Mesenchymal stem cell (in vitro differentiated cells and primary cell): ENCODE data around the gene POLR3H.

Experiments used
- DNase-seq: peaks from one replicate; pipeline ENCODE4 v3.0.0-alpha.2; 2013
- H2AFZ ChIP-seq: one replicate; pipeline ENCODE4 v1.6.1; 2013; ENCODE audit warnings: low read depth, mild to moderate bottlenecking, control low read depth, inconsistent platforms, low read length, moderate library complexity
- H2AK5ac ChIP-seq: 2 replicates; pipeline ENCODE4 v1.6.1; 2013; ENCODE audit warnings: low read length, moderate library complexity, mild to moderate bottlenecking, inconsistent platforms; ENCODE audit not compliant: severe bottlenecking
- H2BK120ac ChIP-seq: one replicate; pipeline ENCODE4 v1.6.1; 2013; ENCODE audit warnings: low read depth, mild to moderate bottlenecking, inconsistent platforms, low read length, moderate library complexity
- H2BK12ac ChIP-seq, 2 experiments: one replicate each; pipeline ENCODE4 v1.6.1; 2013; ENCODE audit warnings: inconsistent platforms in 2 of 2, low read length in 2 of 2, mild to moderate bottlenecking in 2 of 2, moderate library complexity in 2 of 2, control low read depth in 1 of 2
- H2BK15ac ChIP-seq: one replicate; pipeline ENCODE4 v1.6.1; 2013; ENCODE audit warnings: mild to moderate bottlenecking, low read depth, inconsistent platforms; ENCODE audit not compliant: poor library complexity, severe bottlenecking
- H2BK5ac ChIP-seq: 2 replicates; pipeline ENCODE4 v1.6.1; 2013; ENCODE audit warnings: low read depth, mild to moderate bottlenecking, low read length, control low read depth, inconsistent platforms; ENCODE audit not compliant: poor library complexity, severe bottlenecking
- H3K14ac ChIP-seq, 2 experiments: one replicate each; pipeline ENCODE4 v1.6.1; 2013; ENCODE audit warnings: inconsistent platforms in 2 of 2, low read length in 2 of 2, control low read depth in 1 of 2, mild to moderate bottlenecking in 1 of 2, moderate library complexity in 1 of 2
- H3K18ac ChIP-seq, 2 experiments: one replicate each; pipeline ENCODE4 v1.6.1; 2013; ENCODE audit warnings: inconsistent platforms in 2 of 2, low read length in 2 of 2, control low read depth in 1 of 2, low read depth in 1 of 2, mild to moderate bottlenecking in 1 of 2
- H3K23ac ChIP-seq, 2 experiments: one replicate each; pipeline ENCODE4 v1.6.1; 2013; ENCODE audit warnings: inconsistent platforms in 2 of 2, low read length in 2 of 2, mild to moderate bottlenecking in 2 of 2, moderate library complexity in 2 of 2, control low read depth in 1 of 2
- H3K27ac ChIP-seq: 2 replicates; pipeline ENCODE4 v1.5.1; 2013; ENCODE audit warnings: mild to moderate bottlenecking, moderate library complexity, low read length, control low read depth, inconsistent platforms; ENCODE audit not compliant: poor library complexity, severe bottlenecking
- H3K27me3 ChIP-seq, 2 experiments: 2 replicates each; pipeline versions ENCODE4 v1.6.1 to v1.7.0; 2013; ENCODE audit warnings: low read length in 2 of 2, mild to moderate bottlenecking in 2 of 2, moderate library complexity in 2 of 2, control low read depth in 1 of 2, inconsistent platforms in 1 of 2; ENCODE audit not compliant: control insufficient read depth in 1 of 2, insufficient read depth in 1 of 2
- H3K36me3 ChIP-seq, 2 experiments: 2 replicates each; pipeline versions ENCODE4 v1.6.1 to v1.7.0; 2013; ENCODE audit warnings: low read length in 2 of 2, control low read depth in 1 of 2, inconsistent platforms in 1 of 2, low read depth in 1 of 2, mild to moderate bottlenecking in 1 of 2; ENCODE audit not compliant: insufficient read depth in 2 of 2, control insufficient read depth in 1 of 2
- H3K4ac ChIP-seq, 2 experiments: one replicate each; pipeline ENCODE4 v1.6.1; 2013; ENCODE audit warnings: inconsistent platforms in 2 of 2, low read length in 2 of 2, mild to moderate bottlenecking in 2 of 2, moderate library complexity in 2 of 2, control low read depth in 1 of 2, low read depth in 1 of 2
- H3K4me1 ChIP-seq: 2 replicates; pipeline ENCODE4 v1.6.1; 2013; ENCODE audit warnings: low read depth, low read length, control low read depth; ENCODE audit not compliant: control insufficient read depth, insufficient read depth
- H3K4me2 ChIP-seq: 2 replicates; pipeline ENCODE4 v1.6.1; 2013; ENCODE audit warnings: low read length, mild to moderate bottlenecking, inconsistent platforms; ENCODE audit not compliant: poor library complexity, severe bottlenecking
- H3K4me3 ChIP-seq, 2 experiments: 2 replicates each; pipeline versions ENCODE4 v1.5.1 to v1.7.0; 2013; ENCODE audit warnings: low read length in 2 of 2, mild to moderate bottlenecking in 2 of 2, control low read depth in 1 of 2, low read depth in 1 of 2; ENCODE audit not compliant: insufficient read depth in 1 of 2
- H3K79me1 ChIP-seq: replicated peaks from 2 replicates; pipeline ENCODE4 v1.6.1; 2013; ENCODE audit warnings: mild to moderate bottlenecking, control low read depth, low read length, inconsistent platforms; ENCODE audit not compliant: poor library complexity, severe bottlenecking
- H3K9ac ChIP-seq: 2 replicates; pipeline ENCODE4 v1.7.0; 2013; ENCODE audit warnings: mild to moderate bottlenecking, low read length, moderate library complexity
- H3K9me3 ChIP-seq: 2 replicates; pipeline ENCODE4 v1.7.0; 2013; ENCODE audit warnings: mild to moderate bottlenecking, low read length; ENCODE audit not compliant: control insufficient read depth
- H4K8ac ChIP-seq: one replicate; pipeline ENCODE4 v1.6.1; 2013; ENCODE audit warnings: inconsistent platforms, mild to moderate bottlenecking, low read length, moderate library complexity
- H4K91ac ChIP-seq: one replicate; pipeline ENCODE4 v1.6.1; 2013; ENCODE audit warnings: mild to moderate bottlenecking, low read length, inconsistent platforms
- WGBS: methylation state at CpG from one replicate; pipeline ENCODE4 v1.1.7; 2013; ENCODE audit warnings: mixed read lengths; 5-methylcytosine and 5-hydroxymethylcytosine counted together

The POLR3H gene

DNA sequence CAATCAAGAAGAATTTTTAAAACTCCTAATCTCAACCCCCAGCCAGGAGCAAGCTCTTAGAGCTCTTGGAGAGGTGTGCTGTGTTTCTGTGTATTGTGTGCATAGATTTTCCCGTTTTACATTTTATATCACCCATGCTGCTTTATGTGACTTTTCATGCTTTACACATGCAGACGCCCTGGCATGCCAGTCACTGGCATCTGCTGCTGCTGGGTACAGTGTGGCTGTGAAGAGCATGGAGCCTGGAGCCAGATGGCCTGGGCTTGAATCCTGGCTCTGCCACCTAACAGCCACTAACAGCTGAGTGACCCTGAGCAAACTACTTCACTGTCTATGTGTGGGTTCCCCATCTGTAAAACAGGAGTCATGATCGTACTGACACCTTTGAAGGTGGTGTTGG is 23.1 kb downstream of the POLR3H start:
- 87% methylated on average over 2 of the region's 3 CpGs for WGBS
- Histone ChIP-seq H3K4me2 (no peak overlapping the region), H3K4me3 (no peak overlapping the region), H3K18ac (no peak overlapping the region), H3K4ac (no peak overlapping the region), H2BK12ac (no peak overlapping the region), H3K27me3 (no peaks in the 10 kb centered on the region), H3K23ac (no peak overlapping the region), H2BK5ac (no peak overlapping the region), H4K91ac (no peak overlapping the region), H3K9ac (no peak overlapping the region), H3K79me1 (peaks cover 15% of the 10 kb centered on the region), H2BK15ac (no peak overlapping the region), H2AFZ (no peak overlapping the region), H3K9me3 (no peaks in the 10 kb centered on the region), H4K8ac (no peak overlapping the region), H3K4me1 (peaks cover 30% of the 10 kb centered on the region), H2BK120ac (no peak overlapping the region), H3K27ac (no peak overlapping the region), H3K14ac (no peak overlapping the region), H3K36me3 (peaks cover 62 to 67% of the 10 kb centered on the region in 2 experiments), H2AK5ac (no peak overlapping the region)
- no peak for DNase-seq

- WGBS: 90% methylated on average over 7 of the region's 7 CpGs
Measured at GRCh38 chr22:41518048-41518347, 26.3 kb downstream of the POLR3H start.

GRCh38 chr22:41517172-41518047 is 26.9 kb downstream of the POLR3H start:
- Histone ChIP-seq H2BK15ac (no peak overlapping the region), H4K91ac (no peak overlapping the region), H3K27me3 (no peaks in the 10 kb centered on the region), H3K4me1 (peaks cover 20% of the 10 kb centered on the region), H3K4me3 (no peak overlapping the region), H3K23ac (no peak overlapping the region), H2AK5ac (no peak overlapping the region), H3K4ac (peak overlapping the region in 1 of 2 experiments; percentile 7), H2BK12ac (peak overlapping the region in 1 of 2 experiments; percentile 64), H3K14ac (no peak overlapping the region), H3K18ac (no peak overlapping the region), H3K36me3 (peaks cover 57 to 63% of the 10 kb centered on the region in 2 experiments), H3K9ac (peak overlapping the region; percentile 12), H2BK5ac (no peak overlapping the region), H3K9me3 (no peaks in the 10 kb centered on the region), H2BK120ac (no peak overlapping the region), H3K4me2 (no peak overlapping the region), H4K8ac (no peak overlapping the region), H3K79me1 (peaks cover 25% of the 10 kb centered on the region), H2AFZ (no peak overlapping the region), H3K27ac (no peak overlapping the region)
- 70% methylated on average over 22 of the region's 22 CpGs for WGBS
- peak; percentile 59 for DNase-seq

More at GRCh38 chr22:41518048-41518347, 26.3 kb downstream of the POLR3H start:
- Histone ChIP-seq H3K23ac (no peak overlapping the region), H2BK15ac (no peak overlapping the region), H4K91ac (no peak overlapping the region), H3K9me3 (no peaks in the 10 kb centered on the region), H4K8ac (no peak overlapping the region), H2BK5ac (no peak overlapping the region), H2AK5ac (peak overlapping the region; percentile 0), H3K14ac (no peak overlapping the region), H2BK120ac (no peak overlapping the region), H3K4me1 (peaks cover 17% of the 10 kb centered on the region), H3K27me3 (no peaks in the 10 kb centered on the region), H2BK12ac (no peak overlapping the region), H3K9ac (no peak overlapping the region), H3K4me3 (no peak overlapping the region), H3K4me2 (no peak overlapping the region), H3K27ac (no peak overlapping the region), H3K36me3 (peaks cover 60 to 64% of the 10 kb centered on the region in 2 experiments), H3K79me1 (peaks cover 25% of the 10 kb centered on the region), H2AFZ (no peak overlapping the region), H3K18ac (no peak overlapping the region), H3K4ac (no peak overlapping the region)
- DNase-seq: no peak

GRCh38 chr22:41516462-41516861 is 27.8 kb downstream of the POLR3H start:
- Histone ChIP-seq H3K14ac (no peak overlapping the region), H2BK15ac (no peak overlapping the region), H3K9ac (no peak overlapping the region), H4K91ac (no peak overlapping the region), H2BK120ac (no peak overlapping the region), H3K27ac (no peak overlapping the region), H3K18ac (no peak overlapping the region), H3K27me3 (no peaks in the 10 kb centered on the region), H3K79me1 (peaks cover 29% of the 10 kb centered on the region), H2AK5ac (no peak overlapping the region), H3K9me3 (no peaks in the 10 kb centered on the region), H3K23ac (no peak overlapping the region), H2BK12ac (no peak overlapping the region), H2BK5ac (no peak overlapping the region), H3K4me3 (no peak overlapping the region), H3K4ac (no peak overlapping the region), H2AFZ (no peak overlapping the region), H3K36me3 (peaks cover 63 to 65% of the 10 kb centered on the region in 2 experiments), H3K4me1 (peaks cover 23% of the 10 kb centered on the region), H4K8ac (no peak overlapping the region), H3K4me2 (no peak overlapping the region)
- WGBS: 94% methylated on average over 8 of the region's 8 CpGs
- no peak for DNase-seq
